ENCODE measurements around the gene RNF150.

Gene RNF150

DNA sequence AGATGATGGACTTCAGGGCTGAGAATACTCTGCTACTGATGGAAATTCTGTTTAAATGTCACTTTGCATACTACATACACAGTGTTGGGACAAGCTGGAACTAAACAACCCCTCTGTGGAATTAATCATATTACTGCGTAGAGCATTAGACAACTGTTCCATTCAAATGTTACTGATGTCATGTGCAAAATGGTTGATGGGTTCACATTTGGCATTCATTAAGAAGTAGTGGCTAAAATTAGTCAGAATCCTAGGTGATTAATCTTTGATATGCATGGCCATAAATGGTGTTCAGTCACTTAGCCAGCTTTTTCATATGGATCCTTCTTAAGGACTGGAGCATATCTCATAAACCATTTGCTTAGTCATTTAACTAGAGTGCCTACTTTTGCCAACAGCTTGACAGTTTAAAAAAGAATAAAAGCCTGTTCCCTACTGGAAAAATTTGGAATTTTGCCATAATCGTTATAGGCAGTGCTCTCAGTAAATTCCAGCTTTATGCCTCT lies 105.2 kb downstream of the RNF150 start:
- in situ Hi-C loops (cut with MboI; ENCODE audit: low sequenced_read_pairs), result no loop called here

DNA sequence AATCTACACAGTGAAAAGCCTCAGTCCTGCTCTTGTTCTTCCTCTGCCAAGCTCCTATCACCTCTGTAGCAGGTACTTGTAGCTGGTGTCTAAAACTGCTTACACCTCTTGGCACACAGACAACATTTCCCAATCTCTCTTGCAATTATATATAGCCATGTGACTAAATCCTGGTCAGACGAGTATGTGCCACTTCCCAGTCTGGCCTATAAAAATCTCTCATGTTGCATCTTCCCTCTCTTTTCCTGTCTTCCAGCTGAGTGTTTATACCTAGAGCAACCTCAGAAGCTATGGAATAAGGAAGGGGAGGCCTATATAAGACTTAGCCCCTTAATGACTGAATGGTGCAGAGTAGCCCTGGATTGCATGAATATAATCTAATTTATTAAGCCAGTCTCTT lies 105.8 kb downstream of the RNF150 start:
- in situ Hi-C loops (cut with MboI; ENCODE audit: low sequenced_read_pairs), result no loop called here

DNA sequence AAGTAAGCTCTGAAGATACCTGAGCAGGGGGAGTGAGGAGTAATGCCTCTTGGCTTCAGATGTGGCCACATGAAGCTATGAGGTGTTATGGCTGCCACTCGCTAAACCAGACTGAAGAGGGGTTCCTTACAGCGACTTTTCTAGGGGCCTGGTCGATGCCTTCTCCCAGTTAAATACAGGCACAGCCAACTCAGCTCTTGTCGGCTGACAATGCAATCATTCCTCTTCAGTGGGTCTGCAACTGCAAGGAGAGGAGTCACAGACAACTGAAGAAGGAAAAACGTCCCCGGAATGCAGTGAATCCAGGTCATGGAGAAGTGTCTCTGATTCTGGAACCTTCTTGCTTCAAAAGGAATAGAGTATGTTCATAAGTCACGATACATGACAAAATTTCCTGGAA lies 106.4 kb downstream of the RNF150 start:
- in situ Hi-C loops (cut with MboI; ENCODE audit: low sequenced_read_pairs), result no loop called here

DNA sequence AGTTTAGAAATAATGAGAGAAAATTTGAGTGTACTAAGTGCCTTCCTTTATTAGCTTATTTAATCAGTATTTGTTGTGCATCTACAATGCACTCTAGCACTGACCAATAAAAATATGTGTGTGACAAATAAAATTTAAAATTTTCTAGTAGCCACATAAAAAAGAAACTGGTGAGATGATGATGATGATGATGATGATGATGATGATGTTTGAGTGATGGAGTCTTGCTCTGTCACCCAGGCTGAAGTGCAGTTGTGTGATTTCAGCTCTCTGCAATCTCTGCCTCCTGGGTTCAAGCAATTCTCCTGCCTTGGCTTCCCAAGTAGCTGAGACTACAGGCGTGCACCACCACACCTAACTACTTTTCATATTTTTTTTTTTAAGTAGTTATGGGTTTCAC lies 110.2 kb downstream of the RNF150 start:
- in situ Hi-C loops (cut with MboI; ENCODE audit: low sequenced_read_pairs), result no loop called here

DNA sequence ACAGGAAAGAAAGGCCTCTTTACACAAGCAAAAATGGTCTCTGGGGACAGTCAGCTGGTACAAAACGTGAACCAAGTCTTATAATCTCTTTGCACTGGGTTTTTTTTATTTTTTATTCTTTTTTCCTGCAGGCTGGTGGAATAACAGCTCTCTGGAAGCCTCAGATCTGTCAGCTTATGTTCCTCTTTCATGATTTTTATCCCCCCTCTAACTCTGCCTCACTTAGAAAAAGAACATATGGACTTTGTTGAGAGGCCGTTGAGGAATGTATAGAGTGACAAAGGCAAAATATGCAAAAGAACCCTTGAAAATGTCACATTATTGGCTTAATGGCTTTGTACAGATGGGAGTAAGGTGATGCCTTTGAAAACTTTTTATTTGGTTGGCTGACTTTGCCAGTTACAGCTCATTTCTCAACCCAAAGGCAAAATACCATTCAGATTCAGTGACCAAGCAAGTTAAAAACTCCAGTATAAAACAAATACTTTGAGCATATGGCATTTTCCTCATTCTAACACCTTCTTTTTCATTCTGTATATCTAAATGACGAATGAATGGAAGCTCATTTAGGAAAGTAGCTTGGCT lies 111.1 kb downstream of the RNF150 start:
- in situ Hi-C loops (cut with MboI; ENCODE audit: low sequenced_read_pairs), result no loop called here

DNA sequence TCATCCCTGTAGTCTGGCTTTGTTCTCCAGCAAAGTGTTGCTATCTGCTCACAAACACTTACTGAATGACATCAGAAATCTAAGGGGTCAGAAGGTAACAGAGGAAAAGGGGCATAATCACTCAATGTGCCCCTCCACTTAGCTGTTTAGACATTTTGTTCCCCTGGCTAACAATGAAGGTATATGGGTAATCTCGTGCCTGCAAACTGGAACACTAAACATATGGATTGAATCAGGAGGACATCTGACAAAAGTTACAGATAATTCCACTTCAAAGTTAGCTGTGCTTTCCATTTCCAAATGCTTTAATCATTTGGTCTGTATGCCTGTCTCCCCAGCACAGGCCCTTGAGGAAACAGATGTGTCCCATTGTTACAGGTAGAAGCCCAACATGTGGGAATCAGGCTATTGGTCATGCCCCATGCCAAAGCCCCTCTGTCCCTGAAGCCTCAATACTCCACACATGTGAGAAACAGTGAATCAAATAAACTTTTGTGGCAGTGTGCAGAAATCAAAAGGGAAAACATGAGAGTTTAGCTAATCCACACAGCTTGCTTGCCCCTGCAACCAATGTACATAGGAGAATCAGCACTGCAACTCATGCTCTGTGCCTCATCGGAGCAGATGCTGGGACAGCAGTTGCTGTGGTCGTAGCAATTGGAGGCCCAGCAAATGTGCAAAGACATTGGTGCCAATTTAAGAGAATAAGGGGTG lies 111.7 kb downstream of the RNF150 start:
- in situ Hi-C loops (cut with MboI; ENCODE audit: low sequenced_read_pairs), result no loop called here

DNA sequence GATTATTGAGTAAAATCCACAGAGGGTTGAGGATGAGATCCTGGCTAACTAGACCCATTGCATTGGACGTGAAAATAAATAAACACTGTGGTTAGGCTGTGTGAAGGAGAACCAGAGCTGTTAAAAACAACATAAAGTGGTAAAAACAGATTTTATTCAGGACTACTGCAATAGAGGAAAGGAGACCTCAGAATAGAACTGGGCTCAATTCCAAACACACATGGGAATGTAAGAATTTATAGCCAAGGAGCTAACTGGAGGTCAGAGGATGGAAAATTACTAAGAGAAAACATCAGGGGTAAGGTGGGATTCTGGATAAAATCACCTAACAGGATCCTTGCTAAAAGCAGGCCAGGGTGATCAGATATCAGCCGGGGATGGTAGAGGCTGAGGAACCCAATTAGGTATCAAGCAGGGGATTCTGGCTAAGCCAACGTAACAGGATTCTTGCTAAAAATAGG lies 112.4 kb downstream of the RNF150 start:
- in situ Hi-C loops (cut with MboI; ENCODE audit: low sequenced_read_pairs), result no loop called here

DNA sequence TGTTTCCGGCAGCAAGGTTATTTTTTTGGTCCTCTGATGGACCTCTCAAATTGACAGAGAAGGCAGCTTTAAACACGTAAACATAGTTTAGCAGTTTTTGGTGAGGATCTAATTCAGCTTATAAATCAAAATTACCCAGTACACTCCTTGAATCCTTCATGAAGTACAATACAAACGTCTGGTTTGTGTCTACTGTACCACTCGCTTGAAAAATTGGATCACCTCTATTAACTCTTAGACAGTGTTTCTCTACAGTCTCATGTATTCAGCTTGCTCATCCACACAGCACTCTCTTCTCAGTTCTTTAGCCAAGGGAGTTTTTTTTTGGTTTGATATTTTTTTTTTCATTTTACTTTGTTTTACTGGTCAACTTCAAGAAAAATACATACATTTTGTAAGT lies 113.5 kb downstream of the RNF150 start:
- in situ Hi-C loops (cut with MboI; ENCODE audit: low sequenced_read_pairs), result no loop called here

DNA sequence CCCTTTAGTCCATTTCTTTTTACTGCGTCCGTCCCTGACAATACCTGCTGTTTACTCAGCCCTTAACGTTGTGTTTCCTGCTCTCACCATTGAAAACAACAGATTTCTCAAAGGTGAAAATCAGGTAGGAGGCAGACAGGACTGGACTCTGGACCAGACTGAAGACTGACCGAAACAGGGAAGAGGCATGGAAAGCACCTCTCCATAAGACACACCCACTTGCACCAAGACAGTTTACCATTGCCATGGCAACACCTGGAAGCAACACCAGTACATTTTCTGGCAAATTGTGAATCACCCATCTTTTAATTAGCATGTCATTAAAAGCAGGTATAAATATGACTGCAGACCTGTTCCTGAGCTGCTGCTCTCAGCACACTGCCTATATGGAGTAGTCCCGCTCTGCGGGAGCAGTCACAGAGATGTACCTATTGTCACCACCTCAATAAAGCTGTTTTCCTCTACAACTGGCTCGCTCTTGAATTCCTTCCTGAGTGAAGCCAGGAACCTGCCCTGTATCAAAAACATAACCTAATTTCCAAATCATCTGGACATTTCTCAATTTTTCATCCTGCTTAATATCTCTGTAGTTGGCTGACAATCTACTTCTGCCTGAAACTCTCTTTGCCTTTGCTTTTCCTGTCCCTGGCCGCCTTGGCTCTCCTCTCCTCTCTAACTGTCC lies 117.0 kb downstream of the RNF150 start:
- in situ Hi-C loops (cut with MboI; ENCODE audit: low sequenced_read_pairs), result no loop called here

DNA sequence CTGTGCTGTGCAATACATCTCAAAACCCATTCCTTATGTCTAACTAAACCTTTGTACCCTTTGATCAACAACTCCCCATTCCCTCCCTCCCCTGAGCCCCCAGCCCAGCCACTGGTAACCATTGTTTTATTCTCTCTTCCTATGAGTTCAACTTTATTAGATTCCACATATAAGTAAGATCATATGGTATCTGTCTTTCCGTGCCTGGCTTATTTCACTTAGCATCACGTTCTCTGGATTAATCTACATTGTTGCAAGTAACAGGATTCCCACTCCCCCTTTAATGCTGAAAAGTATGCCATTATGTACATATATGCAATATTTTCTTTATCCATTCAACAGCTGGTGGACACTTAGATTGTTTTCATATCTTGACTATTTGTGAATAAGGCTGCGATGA lies 119.4 kb downstream of the RNF150 start:
- in situ Hi-C loops (cut with MboI; ENCODE audit: low sequenced_read_pairs), result no loop called here

DNA sequence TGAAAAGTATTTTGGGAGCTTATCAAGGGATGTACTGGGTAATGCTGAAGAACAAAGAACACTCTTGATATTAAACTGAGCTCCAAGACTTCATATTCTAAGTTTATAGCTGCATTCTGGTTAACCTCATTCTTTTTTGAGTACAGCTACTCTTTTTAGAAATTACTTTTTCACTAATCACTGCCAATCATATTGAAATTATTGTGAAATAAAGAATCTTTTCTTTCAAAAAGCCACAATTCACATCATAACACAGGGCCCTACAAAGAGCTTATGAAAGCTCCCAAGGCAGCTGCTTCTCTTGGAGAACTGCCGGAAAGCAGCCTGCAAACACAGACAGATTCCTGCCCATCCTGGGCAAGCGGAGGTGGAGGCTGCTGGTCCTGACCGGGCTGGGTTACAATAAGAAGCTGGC lies 121.4 kb downstream of the RNF150 start:
- in situ Hi-C loops (cut with MboI; ENCODE audit: low sequenced_read_pairs), result no loop called here

DNA sequence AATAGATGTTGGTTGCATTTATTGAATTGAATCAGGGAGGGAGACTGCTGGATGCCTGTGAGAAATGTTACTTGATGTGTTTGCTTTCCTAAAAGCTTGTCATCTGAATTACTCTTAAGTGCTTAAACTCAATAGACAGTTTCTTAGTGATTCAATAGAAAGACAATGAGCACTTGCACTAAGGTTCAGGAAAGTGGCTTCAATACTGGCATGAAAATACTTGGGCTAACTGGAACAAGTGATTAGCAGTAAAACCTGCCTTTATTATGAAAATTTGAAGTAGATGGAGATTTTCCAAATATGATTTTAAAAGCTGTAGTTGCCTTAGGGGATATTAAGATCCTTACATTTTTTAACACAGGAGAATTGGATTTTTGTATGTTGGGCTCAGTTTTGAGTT lies 123.3 kb downstream of the RNF150 start:
- in situ Hi-C loops (cut with MboI; ENCODE audit: low sequenced_read_pairs), result no loop called here

DNA sequence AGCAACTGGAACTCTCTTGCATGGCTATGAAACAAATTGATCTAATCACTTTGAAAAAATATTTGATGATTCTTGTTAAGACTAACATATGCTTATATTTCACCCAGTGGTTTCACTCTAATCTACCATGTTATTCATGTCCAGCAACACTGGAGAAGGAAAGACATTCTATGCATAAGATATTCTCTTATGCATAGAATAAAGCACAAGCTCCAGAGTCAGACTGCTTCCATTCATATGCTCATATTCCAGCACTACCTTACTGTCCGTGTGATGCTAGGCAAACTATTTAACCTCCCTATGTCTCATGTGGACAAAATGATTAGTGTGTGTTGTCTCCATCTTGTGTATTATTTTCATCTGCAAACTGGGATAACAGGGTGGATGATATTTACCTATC lies 124.1 kb downstream of the RNF150 start:
- in situ Hi-C loops (cut with MboI; ENCODE audit: low sequenced_read_pairs), result no loop called here

DNA sequence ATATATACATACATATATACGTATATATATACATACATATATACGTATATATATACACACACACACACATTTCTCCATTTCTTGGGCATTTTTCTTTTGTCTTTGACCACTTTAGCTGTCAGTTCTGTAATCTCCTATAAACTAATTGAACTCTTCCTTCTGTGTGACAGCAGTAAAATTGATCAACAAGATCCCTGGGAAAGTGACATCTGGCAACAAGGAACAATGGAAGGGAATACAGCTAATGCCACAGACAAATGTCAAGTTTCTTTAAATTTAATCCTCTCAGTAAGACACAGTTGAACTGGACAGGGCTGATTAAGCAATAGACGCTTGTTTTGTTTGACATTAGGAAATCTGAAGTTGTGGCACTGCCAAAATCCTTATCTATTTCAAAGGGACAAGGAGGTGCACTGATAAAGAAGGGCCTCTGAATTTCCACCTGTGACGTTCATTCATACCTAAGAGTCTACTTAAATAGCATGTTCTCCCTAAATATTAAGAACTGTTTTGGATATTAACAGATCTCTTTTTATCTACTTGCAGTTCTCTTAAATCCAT lies 126.9 kb downstream of the RNF150 start:
- in situ Hi-C loops (cut with MboI; ENCODE audit: low sequenced_read_pairs), result no loop called here

DNA sequence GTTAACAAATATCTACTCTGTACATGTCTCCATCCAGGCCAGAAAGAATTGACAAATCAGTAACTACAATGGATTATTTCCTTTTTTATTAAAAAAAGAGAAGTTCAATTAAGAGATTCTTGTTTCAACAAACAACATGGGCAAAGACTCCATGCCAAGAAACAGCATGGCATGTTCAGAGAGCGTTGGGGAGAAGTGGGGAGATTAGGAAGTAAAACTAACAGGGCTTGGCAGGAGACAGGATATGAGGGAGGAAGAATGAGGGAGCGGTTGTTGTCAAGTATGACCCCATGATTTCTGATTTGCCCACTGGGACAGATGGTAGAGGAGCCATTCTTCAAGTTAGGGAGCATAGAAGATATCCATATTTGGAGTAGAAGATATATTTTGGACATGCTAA lies 128.4 kb downstream of the RNF150 start:
- in situ Hi-C loops (cut with MboI; ENCODE audit: low sequenced_read_pairs), result no loop called here

DNA sequence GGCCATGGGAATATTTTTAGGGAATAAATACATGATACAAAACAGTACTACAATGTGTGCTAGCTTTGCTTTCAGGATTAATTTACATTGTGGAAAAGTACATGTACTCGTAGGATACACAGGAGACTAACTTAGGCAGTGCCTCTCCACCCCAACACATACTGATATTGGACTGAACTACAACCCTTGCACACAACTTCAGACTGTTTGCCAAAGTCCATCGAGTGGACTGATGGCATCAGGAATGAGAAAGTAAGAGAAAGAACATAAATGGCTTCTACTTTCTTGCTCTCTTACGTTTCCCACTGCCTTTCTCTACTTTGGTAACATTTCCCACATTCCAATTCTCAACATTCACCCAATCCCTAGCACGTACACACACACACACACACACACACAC lies 130.1 kb downstream of the RNF150 start:
- in situ Hi-C loops (cut with MboI; ENCODE audit: low sequenced_read_pairs), result no loop called here

DNA sequence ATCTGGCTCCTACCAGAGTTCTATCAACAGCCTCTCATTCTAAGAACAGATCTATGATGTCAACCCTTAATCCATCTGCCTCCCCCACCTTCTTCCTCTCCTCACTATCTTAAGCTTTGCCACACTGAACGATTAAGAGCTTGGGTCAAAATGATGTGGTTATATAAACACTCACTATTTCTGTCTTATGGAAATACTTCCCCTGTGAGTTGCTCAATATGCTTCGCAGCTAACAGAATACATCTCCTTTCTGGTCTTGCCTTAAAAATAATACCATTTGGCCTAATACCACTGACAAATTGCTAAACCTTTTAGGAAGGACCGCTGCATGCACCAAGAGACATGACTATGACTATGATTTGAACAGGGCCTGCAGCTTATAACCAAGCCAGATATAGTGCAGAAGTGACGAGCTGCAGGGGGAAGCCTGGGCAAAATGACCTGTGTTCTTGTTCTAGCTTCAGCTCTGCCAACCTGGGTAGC lies 130.9 kb downstream of the RNF150 start:
- in situ Hi-C loops (cut with MboI; ENCODE audit: low sequenced_read_pairs), result no loop called here

DNA sequence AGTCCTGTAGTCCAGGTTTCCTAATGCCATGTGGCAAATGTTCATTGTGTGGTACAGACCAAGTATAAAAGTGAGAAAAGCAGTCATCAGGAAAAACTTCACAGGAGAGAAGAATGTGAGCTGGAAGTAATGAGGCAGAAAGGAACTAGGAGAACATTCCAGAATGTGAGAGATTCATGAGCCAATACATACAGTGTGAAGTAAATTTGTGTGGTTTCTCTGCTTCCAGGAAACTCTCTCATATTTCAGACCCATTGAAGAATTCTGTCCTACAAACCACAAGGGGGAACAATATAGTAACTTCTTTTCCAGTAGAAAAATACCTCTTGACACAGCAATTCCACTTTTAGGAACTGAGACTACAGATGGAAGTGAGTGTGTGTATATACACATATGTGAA lies 136.5 kb downstream of the RNF150 start:
- in situ Hi-C loops (cut with MboI; ENCODE audit: low sequenced_read_pairs), result no loop called here

DNA sequence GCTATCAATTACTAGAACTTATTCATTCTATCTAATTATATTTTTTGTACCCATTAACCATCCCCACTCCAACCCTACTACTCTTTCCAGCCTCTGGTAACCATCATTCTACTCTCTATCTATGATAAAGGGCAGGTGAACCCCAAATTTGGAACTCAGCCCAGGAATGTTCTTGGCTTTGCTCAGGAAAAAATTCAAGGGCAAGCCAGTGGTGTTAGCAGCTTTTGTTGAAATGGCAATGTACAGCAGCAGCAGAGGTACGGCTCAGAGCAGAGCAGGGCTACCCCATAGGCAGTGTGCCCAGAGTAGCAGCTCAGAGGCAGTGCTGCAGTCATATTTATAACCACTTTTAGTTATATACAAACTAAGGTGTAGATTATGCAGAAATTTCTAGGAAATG lies 138.2 kb downstream of the RNF150 start:
- in situ Hi-C loops (cut with MboI; ENCODE audit: low sequenced_read_pairs), result no loop called here

DNA sequence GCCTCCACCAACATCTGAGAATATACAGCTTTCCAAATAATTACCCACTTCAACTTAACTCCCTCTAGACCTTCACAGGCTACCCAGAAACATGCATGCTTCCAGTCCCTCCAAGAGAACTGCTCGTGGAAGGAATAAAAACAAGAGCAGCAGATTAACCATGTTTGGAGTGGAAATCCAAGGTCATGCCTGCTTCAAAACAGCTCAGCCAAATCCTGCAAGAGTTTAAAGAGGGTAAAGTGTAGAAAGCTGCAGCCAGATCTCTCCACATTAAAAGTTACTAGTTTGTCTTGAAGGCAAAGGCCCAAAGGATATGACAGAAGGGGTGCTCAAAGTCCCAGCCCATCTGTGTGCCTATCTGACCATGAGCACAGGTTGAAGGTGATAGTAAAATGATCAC lies 139.3 kb downstream of the RNF150 start:
- in situ Hi-C loops (cut with MboI; ENCODE audit: low sequenced_read_pairs), result no loop called here

DNA sequence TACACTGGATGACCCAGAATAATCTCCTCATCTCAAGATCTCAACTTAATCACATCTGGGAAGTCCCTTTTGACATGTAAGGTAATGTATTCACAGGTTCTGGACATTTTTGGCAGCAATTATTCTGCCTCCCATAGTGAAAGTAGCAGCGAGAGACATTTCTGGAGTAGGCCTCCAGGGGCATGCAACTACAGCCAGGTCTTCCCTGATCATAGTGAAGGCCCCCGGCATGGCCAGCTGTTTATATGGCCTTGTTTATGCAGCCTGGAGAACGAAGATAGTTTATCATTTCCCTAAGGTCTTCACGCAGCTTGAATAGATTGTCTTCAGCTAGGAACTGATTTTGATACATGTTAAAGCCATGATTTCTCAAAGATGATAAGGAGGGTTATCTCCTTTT lies 139.9 kb downstream of the RNF150 start:
- in situ Hi-C loops (cut with MboI; ENCODE audit: low sequenced_read_pairs), result no loop called here

DNA sequence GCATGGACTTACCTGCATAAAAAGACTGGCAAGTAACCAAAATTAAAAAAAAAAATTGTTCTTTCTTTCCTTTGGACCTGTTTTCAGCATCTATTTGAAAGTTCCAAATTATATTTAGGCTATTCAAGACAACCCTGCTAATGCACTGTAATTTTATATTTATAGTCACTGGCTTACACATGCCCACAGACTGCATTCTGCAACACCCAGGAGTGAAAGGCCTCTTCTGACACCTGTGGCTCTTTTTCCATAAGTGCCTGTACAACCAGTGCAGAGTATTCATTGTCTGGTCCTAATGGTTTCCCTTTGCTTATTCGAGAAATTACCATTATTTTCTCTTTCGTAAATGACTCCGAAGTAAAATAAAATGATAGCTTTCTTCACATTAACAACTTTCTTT lies 143.3 kb downstream of the RNF150 start:
- in situ Hi-C loops (cut with MboI; ENCODE audit: low sequenced_read_pairs), result no loop called here

All from HL-60/S4 (cell line).